SIG-M5 treated with dmso at 0.1 percent for 504 hours (cell line): Measurements from ENCODE around the gene CASKIN1.

Source experiments
- DNase-seq: peaks from one replicate; lab custom pipeline; 2025; ENCODE audit not compliant: unreplicated experiment; lab: John Stamatoyannopoulos, UW

Gene CASKIN1

DNA sequence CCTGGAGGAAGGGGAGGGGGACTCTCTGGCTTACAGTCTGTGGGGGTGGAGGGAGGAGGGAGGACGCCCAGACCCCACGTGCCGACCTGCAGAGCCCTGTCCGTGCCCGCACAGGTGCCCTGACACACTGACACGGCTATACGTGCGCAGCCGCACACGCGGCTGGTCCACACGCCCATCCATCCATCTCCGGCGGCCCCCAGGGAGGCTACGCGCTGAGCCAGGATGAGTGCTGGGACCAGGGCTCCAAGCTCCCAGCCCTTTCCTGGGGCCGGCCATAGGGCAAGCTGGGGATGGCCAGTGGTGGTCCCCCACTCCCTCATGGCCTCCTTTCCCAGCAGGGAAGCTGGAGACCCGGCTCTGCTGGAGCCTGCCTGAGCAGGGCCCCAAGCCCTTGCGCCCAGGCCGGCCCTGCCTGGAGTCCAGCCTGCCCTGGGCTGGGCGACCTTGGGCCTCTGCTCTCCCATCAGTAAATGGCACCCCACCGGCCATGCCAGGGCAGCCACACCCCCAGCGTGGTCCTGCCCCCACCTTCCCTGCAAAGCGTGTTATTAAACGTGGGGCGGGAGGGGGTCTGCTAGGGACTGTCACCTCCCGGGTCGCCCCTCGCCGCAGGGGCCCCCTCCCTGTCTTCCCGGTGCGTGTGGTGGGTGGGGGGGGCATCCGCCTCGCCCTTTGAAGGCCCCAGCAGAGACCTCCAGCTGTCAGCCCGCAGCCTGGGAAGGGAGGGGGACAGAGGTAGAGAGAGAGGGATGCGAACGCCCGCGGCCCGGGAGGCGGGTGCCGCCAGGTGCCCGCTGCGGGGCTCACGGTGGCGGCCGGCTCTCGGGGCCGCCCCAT is 863 bp downstream of the CASKIN1 start:
- no peak for DNase-seq

DNA sequence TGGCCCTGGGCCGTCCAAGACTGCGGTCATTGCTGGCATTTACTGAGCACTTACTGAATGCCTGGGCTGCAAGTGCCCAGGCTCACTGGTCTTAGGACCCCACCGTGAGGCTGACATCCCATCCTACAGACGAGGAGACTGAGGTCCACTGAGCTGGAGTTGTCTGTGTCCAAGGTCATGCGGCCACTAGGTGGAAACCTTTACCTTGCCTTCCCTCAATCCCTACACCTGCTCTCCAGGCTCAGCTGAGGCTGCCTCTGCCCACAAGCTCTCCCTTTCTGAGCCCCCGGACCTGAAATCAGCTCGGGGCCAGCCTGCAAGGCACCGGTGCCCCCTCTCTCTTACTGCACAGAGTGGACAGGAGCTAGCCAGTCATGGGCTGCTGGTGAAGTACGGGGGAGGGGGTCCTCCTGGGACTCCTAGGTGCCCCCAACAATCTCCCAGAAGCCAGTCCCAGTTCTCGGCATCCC is 1.5 kb downstream of the CASKIN1 start:
- DNase-seq = peak; percentile 30

DNA sequence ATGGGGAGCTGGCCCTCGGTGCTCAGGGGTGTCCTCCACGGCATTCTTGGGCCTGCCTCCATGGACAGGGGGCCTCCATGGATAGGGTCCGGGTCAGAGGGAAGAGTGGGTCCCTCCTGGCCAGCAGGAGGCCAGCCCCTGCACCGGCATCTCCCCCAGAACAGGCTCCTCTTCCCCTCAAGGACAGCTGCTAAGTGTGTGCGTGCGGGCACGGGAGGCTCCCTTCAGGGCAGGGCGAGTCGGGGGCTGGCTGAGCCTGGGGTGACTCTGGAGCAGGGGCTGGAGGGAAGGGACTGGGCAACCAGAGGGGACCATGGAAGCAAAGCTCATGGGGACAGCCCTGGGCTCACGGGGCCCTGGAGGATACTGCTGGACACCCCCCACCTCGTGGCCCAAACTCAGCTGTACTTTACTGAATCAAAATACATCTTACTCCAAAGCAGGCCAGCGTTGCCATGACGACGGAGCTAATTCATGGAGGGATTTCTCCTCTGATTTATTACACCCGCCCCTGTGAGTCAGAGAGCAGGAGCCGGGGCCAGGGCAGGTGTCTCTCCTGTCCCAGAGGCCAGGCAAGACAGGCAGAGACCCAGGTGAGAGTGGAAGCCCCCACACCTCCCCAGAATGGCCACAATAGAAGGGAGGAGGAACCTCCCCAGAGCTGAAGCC is 2.1 kb downstream of the CASKIN1 start:
- no peak for DNase-seq

- DNase-seq = no peak
These were observed 5.0 kb downstream of the CASKIN1 start for GRCh38 chr16:2191446-2191706.

GRCh38 chr16:2190659-2191445 is 5.6 kb downstream of the CASKIN1 start:
- no peak for DNase-seq

DNA sequence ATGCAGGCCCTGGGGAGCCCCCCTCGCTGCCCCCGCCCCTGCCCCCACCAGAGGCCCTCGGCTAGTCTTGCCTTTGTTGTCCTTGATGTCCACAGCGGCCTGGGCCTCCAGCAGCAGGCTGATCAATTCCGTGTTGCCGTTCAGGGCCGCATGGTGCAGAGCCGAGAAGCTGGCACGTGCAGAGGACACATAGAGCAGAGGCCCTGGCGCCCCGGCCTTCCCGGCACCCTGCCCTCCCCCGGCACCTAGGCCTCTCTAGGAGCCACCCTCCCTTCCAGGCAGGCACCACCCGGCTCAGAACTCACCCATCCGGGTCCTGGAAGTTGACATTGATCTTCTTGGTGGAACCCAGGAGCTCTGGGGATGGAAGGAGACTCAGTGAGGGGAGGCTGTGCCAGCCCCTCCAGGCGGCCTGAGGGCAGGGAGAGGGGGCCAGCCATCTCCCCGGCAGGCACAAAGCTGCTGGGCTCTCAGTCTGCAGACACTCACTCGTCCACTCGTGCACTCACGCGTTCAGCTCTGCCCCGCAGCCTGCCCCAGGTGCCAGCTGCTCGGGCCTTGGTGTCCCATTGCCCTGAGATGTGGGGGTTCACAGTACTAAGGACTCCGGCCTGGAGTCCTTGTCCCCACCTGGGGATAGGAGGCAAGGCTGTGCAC is 6.3 kb downstream of the CASKIN1 start:
- no peak for DNase-seq

- no peak for DNase-seq
These were observed 7.0 kb downstream of the CASKIN1 start for GRCh38 chr16:2189252-2189893.

GRCh38 chr16:2188395-2188794 is 8.0 kb downstream of the CASKIN1 start:
- DNase-seq = no peak

DNA sequence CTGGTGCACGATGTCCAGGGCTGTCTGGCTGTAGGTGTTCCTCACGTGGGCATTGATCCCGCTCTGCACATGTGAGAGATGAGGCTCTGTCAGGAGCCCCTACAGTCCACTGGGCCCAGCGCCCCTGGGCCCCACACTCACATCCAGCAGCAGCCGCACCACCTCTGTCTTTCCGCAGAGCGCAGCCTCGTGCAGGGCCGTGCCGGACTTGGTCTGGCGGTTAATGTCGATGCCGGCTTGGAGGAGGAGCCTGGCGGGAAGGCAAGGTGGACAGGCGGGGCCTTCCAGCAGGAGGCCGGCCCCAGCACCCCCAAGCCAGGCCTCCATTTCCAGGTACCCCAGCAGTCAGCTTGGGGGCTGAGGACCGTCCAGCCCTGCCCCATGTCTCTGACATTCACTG is 9.2 kb downstream of the CASKIN1 start:
- no peak for DNase-seq

DNA sequence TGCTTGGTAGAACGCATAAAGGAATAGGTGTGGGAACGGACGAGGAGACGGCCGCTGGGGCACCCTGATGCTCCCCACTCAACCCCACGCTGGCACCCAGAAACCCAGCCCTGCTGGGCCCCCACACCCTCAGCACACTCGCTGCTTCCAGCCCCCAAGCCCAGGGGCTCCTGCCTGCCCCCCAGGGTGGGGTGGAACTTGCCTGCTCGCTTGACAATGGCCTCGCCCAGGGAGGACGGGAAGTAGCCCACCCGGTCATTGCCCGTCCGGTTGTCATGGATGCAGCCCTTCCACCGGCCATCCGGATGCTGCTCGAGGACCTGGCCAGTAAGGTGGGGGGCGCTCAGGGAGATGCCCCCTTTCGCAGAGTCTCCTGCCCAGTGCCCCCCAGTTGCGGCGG is 9.9 kb downstream of the CASKIN1 start:
- DNase-seq = no peak

DNA sequence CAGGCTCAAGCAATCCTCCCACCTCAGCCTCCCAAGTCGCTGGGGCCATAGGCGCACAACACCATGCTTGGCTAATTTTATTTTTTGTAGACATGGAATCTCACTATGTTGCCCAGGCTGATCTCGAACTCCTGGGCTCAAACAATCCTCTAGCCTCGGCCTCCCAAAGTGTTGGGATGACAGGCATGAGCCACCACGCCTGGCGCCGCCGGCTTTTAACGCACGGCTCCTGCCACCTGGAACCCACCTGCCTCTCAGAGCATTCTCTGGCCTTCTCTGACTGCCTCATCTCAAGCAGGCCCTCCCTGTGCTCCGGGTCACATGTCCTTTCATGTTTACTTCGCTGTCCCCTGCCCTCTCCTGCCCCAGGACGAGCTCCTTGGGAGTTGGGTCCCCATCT is 10.3 kb downstream of the CASKIN1 start:
- no peak for DNase-seq

- DNase-seq = no peak
These were observed 11.4 kb downstream of the CASKIN1 start for GRCh38 chr16:2184962-2185361.

GRCh38 chr16:2184346-2184745 is 12.1 kb downstream of the CASKIN1 start:
- DNase-seq = no peak

GRCh38 chr16:2183671-2184070 is 12.7 kb downstream of the CASKIN1 start:
- no peak for DNase-seq

GRCh38 chr16:2181952-2182351 is 14.5 kb downstream of the CASKIN1 start:
- no peak for DNase-seq

DNA sequence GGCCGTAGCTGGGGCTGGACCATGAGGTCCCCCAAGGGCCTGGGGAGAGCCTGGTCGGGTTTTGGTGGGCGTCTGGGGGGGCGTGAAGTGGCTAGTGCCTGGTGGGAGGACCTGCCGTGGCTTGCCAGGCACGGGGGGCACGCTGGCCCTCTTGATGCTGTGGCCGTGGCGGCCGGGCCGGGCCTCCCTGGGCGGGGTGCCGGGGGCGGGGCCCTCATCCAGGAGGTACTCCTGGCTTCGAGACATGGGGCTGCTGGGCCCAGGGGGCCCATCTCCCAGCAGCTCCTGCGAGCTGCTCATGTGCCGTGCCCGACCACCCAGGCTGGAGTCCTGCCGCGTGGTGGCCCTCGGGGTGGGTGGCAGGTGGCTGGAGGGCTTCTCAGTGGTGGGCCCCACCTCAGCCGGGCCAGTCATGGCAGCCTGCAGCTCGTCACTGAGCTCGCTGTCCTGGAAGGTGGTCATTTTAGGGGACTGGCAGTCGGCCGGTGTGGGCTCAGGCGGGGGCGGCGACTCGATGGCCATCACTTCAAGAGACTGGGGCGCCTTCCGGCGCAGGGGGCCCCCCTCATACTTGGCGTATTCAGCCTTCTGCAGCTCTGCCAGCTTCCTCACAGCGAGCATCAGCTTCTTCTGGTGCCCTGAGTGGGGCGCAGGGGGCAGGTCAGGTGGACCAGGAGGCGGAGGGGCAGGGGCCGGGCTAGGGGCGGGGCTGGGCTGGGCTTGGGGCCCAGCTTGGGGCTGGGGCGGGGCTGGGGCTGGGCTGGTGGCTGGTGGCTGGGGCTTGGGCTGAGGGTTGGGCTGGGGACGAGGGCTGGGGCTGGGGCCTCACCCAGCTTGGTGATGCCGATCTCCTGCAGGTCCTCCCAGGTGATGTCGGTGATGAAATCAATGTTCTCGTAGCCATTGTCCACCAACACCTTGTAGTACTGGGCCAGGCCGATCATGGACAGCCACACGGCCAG is 15.2 kb downstream of the CASKIN1 start:
- DNase-seq = no peak

- DNase-seq = no peak
These were observed 15.9 kb downstream of the CASKIN1 start for GRCh38 chr16:2180461-2180860.

GRCh38 chr16:2179576-2179975 is 16.8 kb downstream of the CASKIN1 start:
- no peak for DNase-seq

DNA sequence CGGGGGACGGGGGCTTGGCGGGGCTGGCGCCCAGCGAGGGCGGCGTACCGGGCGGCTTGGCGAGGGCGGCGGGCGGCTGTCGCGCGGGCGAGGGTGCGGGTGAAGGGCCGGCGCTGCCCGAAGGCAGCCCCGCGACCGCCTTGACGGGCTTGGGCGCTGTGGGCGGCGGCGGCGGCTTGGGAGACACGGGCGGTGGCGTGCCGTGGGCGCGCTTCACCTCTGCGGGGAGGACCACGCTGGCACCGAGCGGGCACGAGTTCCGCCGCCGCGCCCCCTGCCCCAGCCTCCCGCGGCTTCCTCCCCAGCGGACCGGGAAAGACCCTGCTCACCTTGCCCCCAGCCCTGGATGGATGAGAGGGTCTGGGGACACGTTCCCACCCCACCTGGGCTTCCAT is 17.3 kb downstream of the CASKIN1 start:
- DNase-seq = no peak
